Measurements from ENCODE around the gene COX6A2. TPM values are rescaled to one million over a fixed set of nuclear protein-coding genes. Genes with fewer than 3 reads are reported as not detected.

COX6A2 gene
- polyA plus RNA-seq, 1 of the 3 experiments (the other 2 are of a cell fraction): not detected

GRCh38 chr16:31385680-31386079 lies 42.5 kb downstream of the COX6A2 start:
- H3F3A ChIP-seq (replicated peaks; ENCODE audit: insufficient read depth): peaks cover 7% of the 10 kb centered on the region

GRCh38 chr16:31382485-31383161 lies 45.5 kb downstream of the COX6A2 start:
- no peaks in the 10 kb centered on the region for H3K4me1 ChIP-seq (ENCODE audit: control insufficient read depth in 1 of 2, insufficient read depth in 2 of 2, low read depth in 1 of 2, low read length in 1 of 2)
- ChIA-PET POLR2A (no interaction called here), CTCF (interaction anchor here (0.6 to 1.8 kb wide), 14 partner anchors 9 to 397 kb away, joined by 3 to 9 read pairs (median 3); partner anchors contain the start of genes HSD3B7 and ZNF843)
- H3K9me2 ChIP-seq: no peaks in the 10 kb centered on the region
- H3K4me2 ChIP-seq: no peak overlapping the region
- H2AFZ ChIP-seq (ENCODE audit: low read depth): no peak overlapping the region
- WGBS (ENCODE audit: low lambda C conversion rate): 13% methylated on average over 14 of the region's 14 CpGs
- no peaks in the 10 kb centered on the region for H3K79me2 ChIP-seq (ENCODE audit: insufficient read depth)
- H3F3A ChIP-seq (replicated peaks; ENCODE audit: insufficient read depth): peaks cover 5% of the 10 kb centered on the region
- peak overlapping the region in 1 of 2 experiments; percentile 26; a peak in 1 of 4 replicates for H3K4me3 ChIP-seq (ENCODE audit: low read depth in 2 of 2, low read length in 1 of 2)
- peaks cover 72% of the 10 kb centered on the region for H3K27me3 ChIP-seq (ENCODE audit: insufficient read depth)
- peak; percentile 71 for DNase-seq
- no peak overlapping the region for H3K9ac ChIP-seq
- H3K9me3 ChIP-seq: no peaks in the 10 kb centered on the region
- H3K36me3 ChIP-seq (replicated peaks in 1 of 2; ENCODE audit: control insufficient read depth in 1 of 2, insufficient read depth in 2 of 2, low read length in 1 of 2): no peaks in the 10 kb centered on the region
- no peaks in the 10 kb centered on the region for H4K20me1 ChIP-seq (ENCODE audit: insufficient read depth)
- H3K27ac ChIP-seq (ENCODE audit: low read depth in 2 of 2, low read length in 1 of 2): no peak overlapping the region
- TF ChIP-seq PBX3 (IDR thresholded peaks at IDR 0.05) (no peak), IRF3 (IDR thresholded peaks at IDR 0.05; ENCODE audit: low read depth, low read length) (no peak), SIN3A (IDR thresholded peaks at IDR 0.05; ENCODE audit: borderline replicate concordance, low read depth, low read length) (no peak), ELF1 (IDR thresholded peaks at IDR 0.05) (no peak), RXRA (IDR thresholded peaks at IDR 0.05; ENCODE audit: borderline replicate concordance, low read depth) (no peak), MEF2A (IDR thresholded peaks at IDR 0.05; ENCODE audit: borderline replicate concordance, low read depth) (no peak), MXI1 (IDR thresholded peaks at IDR 0.05; ENCODE audit: low read depth, low read length) (no peak), FOXJ3 (CRISPR knock-in tag; IDR thresholded peaks at IDR 0.05) (no peak), NRF1 (IDR thresholded peaks at IDR 0.05; ENCODE audit: low read depth, low read length) (no peak), CTCF (IDR thresholded peaks at IDR 0.05) (peak; percentile 70), FOXM1 (IDR thresholded peaks at IDR 0.05; ENCODE audit: low read depth) (no peak), SMC3 (IDR thresholded peaks at IDR 0.05; ENCODE audit: low read depth, low read length) (peak; percentile 40; the same call in 1 of the 2 replicates)
- TF ChIP-seq, protein P1, sequence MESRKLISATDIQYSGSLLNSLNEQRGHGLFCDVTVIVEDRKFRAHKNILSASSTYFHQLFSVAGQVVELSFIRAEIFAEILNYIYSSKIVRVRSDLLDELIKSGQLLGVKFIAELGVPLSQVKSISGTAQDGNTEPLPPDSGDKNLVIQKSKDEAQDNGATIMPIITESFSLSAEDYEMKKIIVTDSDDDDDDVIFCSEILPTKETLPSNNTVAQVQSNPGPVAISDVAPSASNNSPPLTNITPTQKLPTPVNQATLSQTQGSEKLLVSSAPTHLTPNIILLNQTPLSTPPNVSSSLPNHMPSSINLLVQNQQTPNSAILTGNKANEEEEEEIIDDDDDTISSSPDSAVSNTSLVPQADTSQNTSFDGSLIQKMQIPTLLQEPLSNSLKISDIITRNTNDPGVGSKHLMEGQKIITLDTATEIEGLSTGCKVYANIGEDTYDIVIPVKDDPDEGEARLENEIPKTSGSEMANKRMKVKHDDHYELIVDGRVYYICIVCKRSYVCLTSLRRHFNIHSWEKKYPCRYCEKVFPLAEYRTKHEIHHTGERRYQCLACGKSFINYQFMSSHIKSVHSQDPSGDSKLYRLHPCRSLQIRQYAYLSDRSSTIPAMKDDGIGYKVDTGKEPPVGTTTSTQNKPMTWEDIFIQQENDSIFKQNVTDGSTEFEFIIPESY (IDR thresholded peaks at IDR 0.05; ENCODE audit: borderline replicate concordance, low read depth): no peak
- TF ChIP-seq, protein P2, sequence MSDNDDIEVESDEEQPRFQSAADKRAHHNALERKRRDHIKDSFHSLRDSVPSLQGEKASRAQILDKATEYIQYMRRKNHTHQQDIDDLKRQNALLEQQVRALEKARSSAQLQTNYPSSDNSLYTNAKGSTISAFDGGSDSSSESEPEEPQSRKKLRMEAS (IDR thresholded peaks at IDR 0.05; ENCODE audit: low read depth): 0 out of 2 replicates have a peak, but pooled peaks have one; percentile 16

More at GRCh38 chr16:31385680-31386079, 42.5 kb downstream of the COX6A2 start:
- CTCF ChIA-PET: no interaction called here
- Histone ChIP-seq H3K9ac (no peak overlapping the region), H3K27ac (ENCODE audit: low read depth in 2 of 2, low read length in 1 of 2) (no peak overlapping the region), H2AFZ (ENCODE audit: low read depth) (no peak overlapping the region), H3K79me2 (ENCODE audit: insufficient read depth) (no peaks in the 10 kb centered on the region), H4K20me1 (ENCODE audit: insufficient read depth) (no peaks in the 10 kb centered on the region), H3K4me3 (ENCODE audit: low read depth in 2 of 2, low read length in 1 of 2) (no peak overlapping the region), H3K4me1 (ENCODE audit: control insufficient read depth in 1 of 2, insufficient read depth in 2 of 2, low read depth in 1 of 2, low read length in 1 of 2) (no peaks in the 10 kb centered on the region), H3K36me3 (replicated peaks in 1 of 2; ENCODE audit: control insufficient read depth in 1 of 2, insufficient read depth in 2 of 2, low read length in 1 of 2) (no peaks in the 10 kb centered on the region), H3K9me2 (no peaks in the 10 kb centered on the region), H3K27me3 (ENCODE audit: insufficient read depth) (peaks cover 75% of the 10 kb centered on the region), H3K4me2 (0 out of 2 replicates have a peak overlapping the region, but pooled peaks have one; percentile 13), H3K9me3 (no peaks in the 10 kb centered on the region)
- POLR2A ChIA-PET: no interaction called here
- no peak for DNase-seq
- 15% methylated on average over 4 of the region's 4 CpGs for WGBS (ENCODE audit: low lambda C conversion rate)
- TF ChIP-seq, protein P3, sequence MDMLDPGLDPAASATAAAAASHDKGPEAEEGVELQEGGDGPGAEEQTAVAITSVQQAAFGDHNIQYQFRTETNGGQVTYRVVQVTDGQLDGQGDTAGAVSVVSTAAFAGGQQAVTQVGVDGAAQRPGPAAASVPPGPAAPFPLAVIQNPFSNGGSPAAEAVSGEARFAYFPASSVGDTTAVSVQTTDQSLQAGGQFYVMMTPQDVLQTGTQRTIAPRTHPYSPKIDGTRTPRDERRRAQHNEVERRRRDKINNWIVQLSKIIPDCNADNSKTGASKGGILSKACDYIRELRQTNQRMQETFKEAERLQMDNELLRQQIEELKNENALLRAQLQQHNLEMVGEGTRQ (IDR thresholded peaks at IDR 0.05; ENCODE audit: borderline replicate concordance, low read depth, low read length): no peak
- TF ChIP-seq RAD21 (IDR thresholded peaks at IDR 0.05; ENCODE audit: low read length) (no peak), SIN3A (IDR thresholded peaks at IDR 0.05; ENCODE audit: borderline replicate concordance, low read depth, low read length) (no peak), EZH2phosphoT487 (IDR thresholded peaks at IDR 0.05; ENCODE audit: borderline replicate concordance, low read depth) (no peak), GATA2 (CRISPR knock-in tag; IDR thresholded peaks at IDR 0.05) (no peak), SMC3 (IDR thresholded peaks at IDR 0.05; ENCODE audit: low read depth, low read length) (no peak), JUND (IDR thresholded peaks at IDR 0.05) (no peak), TAF1 (IDR thresholded peaks at IDR 0.05; ENCODE audit: borderline replicate concordance, low read depth, low read length) (no peak), MEF2A (IDR thresholded peaks at IDR 0.05; ENCODE audit: borderline replicate concordance, low read depth) (no peak), FOXJ3 (CRISPR knock-in tag; IDR thresholded peaks at IDR 0.05) (no peak), ELF1 (IDR thresholded peaks at IDR 0.05) (no peak), CHD2 (IDR thresholded peaks at IDR 0.05; ENCODE audit: low read length, partially characterized antibody) (no peak)
